Measurements from ENCODE around the gene GPR31.

GRCh38 chr6:167115054-167115453 lies 42.7 kb downstream of the GPR31 start:
- TF ChIP-seq POLR2AphosphoS5 (IDR thresholded peaks at IDR 0.05; ENCODE audit: low read depth, low read length), result no peak
- TF ChIP-seq TAF1 (IDR thresholded peaks at IDR 0.05; ENCODE audit: borderline replicate concordance, insufficient read depth, low read length), result no peak
- TF ChIP-seq SIN3A (IDR thresholded peaks at IDR 0.05; ENCODE audit: borderline replicate concordance, insufficient read depth, low read length), result no peak
- TF ChIP-seq REST (IDR thresholded peaks at IDR 0.05; ENCODE audit: insufficient read depth in 1 of 2, low read depth in 2 of 2, low read length in 2 of 2), result no peak
- TF ChIP-seq FOXP2 (optimal IDR thresholded peaks at IDR 0.05; ENCODE audit: borderline replicate concordance, extremely low read depth, extremely low read length, insufficient read depth), result no peak
